Right lobe of liver (tissue), 6 donors: ENCODE measurements around the gene LGALS12. TPM values are rescaled to one million over a fixed set of nuclear protein-coding genes. Genes with fewer than 3 reads are reported as not detected.

Source experiments
- ATAC-seq, 4 donors: fragments of 200-7000 bp; cut with Tn5 transposase; one replicate each; pipeline ENCODE4 v1.9.1; 2020; ENCODE audit warnings: mild to moderate bottlenecking in 4 of 4, moderate library complexity in 4 of 4
- DNase-seq, 3 donors: peaks; one replicate each; pipeline ENCODE4 v3.0.0-alpha.2; 2020
- H3K27ac ChIP-seq, 3 donors: fragments of 200-600 bp; one replicate each; pipeline ENCODE4 v1.8.0; 2022
- H3K27me3 ChIP-seq, 2 donors: fragments of 200-600 bp; one replicate each; pipeline ENCODE4 v1.8.0; 2022
- H3K36me3 ChIP-seq, 4 donors: fragments of 200-600 bp; sonication (generic) in 1 of 4; one replicate each; pipeline versions ENCODE4 v1.5.1 to v1.8.0; 2017 to 2022; ENCODE audit warnings: control low read depth in 1 of 4
- H3K4me1 ChIP-seq, 4 donors: fragments of 200-600 bp; sonication (generic) in 1 of 4; one replicate each; pipeline versions ENCODE4 v1.5.1 to v1.8.0; 2017 to 2022; ENCODE audit warnings: control low read depth in 1 of 4
- H3K4me3 ChIP-seq, 3 donors: fragments of 200-600 bp; one replicate each; pipeline ENCODE4 v1.8.0; 2022
- H3K9me3 ChIP-seq, 4 donors: fragments of 200-600 bp; sonication (generic) in 1 of 4; one replicate each; pipeline versions ENCODE4 v1.5.1 to v1.8.0; 2017 to 2022; ENCODE audit warnings: control low read depth in 1 of 4
- CTCF ChIP-seq, 4 donors: fragments of 200-600 bp in 3 of 4; fragments of 450-650 bp in 1 of 4; IDR thresholded peaks; one replicate each; pipeline versions ENCODE4 v1.5.1 to v1.8.0; 2016 to 2022; ENCODE audit warnings: antibody characterized with exemption in 4 of 4, mild to moderate bottlenecking in 2 of 4
- POLR2A ChIP-seq: fragments of 450-650 bp; IDR thresholded peaks from one replicate; pipeline ENCODE4 v1.6.1; 2017; ENCODE audit warnings: antibody characterized with exemption, mild to moderate bottlenecking
- WGBS: methylation state at CpG from one replicate; pipeline ENCODE4 v1.1.6; 2018; ENCODE audit warnings: low coverage, low lambda C conversion rate; ENCODE audit not compliant: insufficient coverage; ENCODE audit errors: missing lambda C conversion rate; 5-methylcytosine and 5-hydroxymethylcytosine counted together
- intact Hi-C, 2 donors: fragments of 100-400 bp; cut with DNase I; formaldehyde crosslinking; loops; one replicate each; pipeline versions ENCODE4 v1.11.2 to v1.14.1; 2022
- total RNA-seq, 6 experiments: library from RNA; depleted of rRNA in 2 of 6; stranded (reverse); fragments of >200 nt in 2 of 6; fragmentation: NEBNext Ultra II Directional in 3 of 6; extraction: Animal tissue kit (Norgen Biotek cat#: 25700) in 3 of 6; gene quantifications; one replicate each; pipeline versions ENCODE4 v1.1.0 to v1.2.4, GENCODE V29; 2016 to 2023
- donor health status: DM: no; HTN: yes; CAD: no.
- donor health status: DM: no; HTN: no; CAD: no.
- donor health status: DM: no; HTN: no; CAD: no.
- donor health status: DM: no; HTN: yes; CAD: no.
- donor health status: DM: no; HTN: yes; CAD: no.

LGALS12 gene
- total RNA-seq, 6 experiments from 2014 or later = 0.15 TPM; not detected in 5

- Histone ChIP-seq H3K4me1 (peaks cover 0 to 32% (median 6%) of the 10 kb centered on the region in 4 donors), H3K36me3 (no peaks in the 10 kb centered on the region), H3K27ac (peak overlapping the region in 1 of 3 donors; percentile 33), H3K27me3 (no peaks in the 10 kb centered on the region), H3K9me3 (no peaks in the 10 kb centered on the region), H3K4me3 (no peak overlapping the region)
- ATAC-seq (peak; percentile 89 to 91 (median 90)), DNase-seq (peak; percentile 77 to 91 (median 87))
- TF ChIP-seq CTCF (IDR thresholded peaks at IDR 0.05) (peak in 2 of 4 donors; percentile 16 to 17), POLR2A (no peak)
- intact Hi-C loops = no loop called here
- WGBS = 69% methylated on average over 5 of the region's 7 CpGs
Measured at GRCh38 chr11:63510360-63511047, 4.6 kb downstream of the LGALS12 start.

GRCh38 chr11:63511048-63511748, 5.3 kb downstream of the LGALS12 start:
- DNase-seq (peak in 2 of 3 donors; percentile 17 to 68), ATAC-seq (peak; percentile 8 to 62 (median 24))
- no peak overlapping the region for H3K4me3 ChIP-seq
- peak overlapping the region in 1 of 3 donors; percentile 33 for H3K27ac ChIP-seq
- TF ChIP-seq CTCF (IDR thresholded peaks at IDR 0.05) = no peak
- TF ChIP-seq POLR2A = no peak
- no peaks in the 10 kb centered on the region for H3K36me3 ChIP-seq
- no peaks in the 10 kb centered on the region for H3K9me3 ChIP-seq
- H3K4me1 ChIP-seq = peaks cover 0 to 29% (median 6%) of the 10 kb centered on the region in 4 donors
- intact Hi-C loops = no loop called here
- 63% methylated on average over 5 of the region's 11 CpGs for WGBS
- no peaks in the 10 kb centered on the region for H3K27me3 ChIP-seq

GRCh38 chr11:63512816-63513215, 6.9 kb downstream of the LGALS12 start:
- ATAC-seq (no peak), DNase-seq (no peak)
- H3K4me1 ChIP-seq = peaks cover 0 to 27% (median 6%) of the 10 kb centered on the region in 4 donors
- H3K27me3 ChIP-seq = no peaks in the 10 kb centered on the region
- WGBS = 57% methylated on average over 7 of the region's 7 CpGs
- intact Hi-C loops = no loop called here
- H3K4me3 ChIP-seq = no peak overlapping the region
- TF ChIP-seq POLR2A (no peak), CTCF (IDR thresholded peaks at IDR 0.05) (no peak)
- H3K36me3 ChIP-seq = no peaks in the 10 kb centered on the region
- no peak overlapping the region for H3K27ac ChIP-seq
- H3K9me3 ChIP-seq = no peaks in the 10 kb centered on the region

GRCh38 chr11:63516109-63516508, 10.2 kb downstream of the LGALS12 start:
- no peak for TF ChIP-seq CTCF (IDR thresholded peaks at IDR 0.05)
- no peak for TF ChIP-seq POLR2A
- Histone ChIP-seq H3K36me3 (no peaks in the 10 kb centered on the region), H3K4me1 (peaks cover 0 to 5% (median 0%) of the 10 kb centered on the region in 4 donors), H3K27me3 (no peaks in the 10 kb centered on the region), H3K9me3 (no peaks in the 10 kb centered on the region), H3K27ac (no peak overlapping the region), H3K4me3 (no peak overlapping the region)
- WGBS = no CpG with 5 or more reads among the region's 6 CpGs
- intact Hi-C loops = no loop called here
- ATAC-seq (no peak), DNase-seq (no peak)
